ENCODE measurements around the gene CEP120. TPM values are rescaled to one million over a fixed set of nuclear protein-coding genes. Genes with fewer than 3 reads are reported as not detected.

The CEP120 gene
- total RNA-seq, 1 experiment from 2014 or later = 33.6 TPM

DNA sequence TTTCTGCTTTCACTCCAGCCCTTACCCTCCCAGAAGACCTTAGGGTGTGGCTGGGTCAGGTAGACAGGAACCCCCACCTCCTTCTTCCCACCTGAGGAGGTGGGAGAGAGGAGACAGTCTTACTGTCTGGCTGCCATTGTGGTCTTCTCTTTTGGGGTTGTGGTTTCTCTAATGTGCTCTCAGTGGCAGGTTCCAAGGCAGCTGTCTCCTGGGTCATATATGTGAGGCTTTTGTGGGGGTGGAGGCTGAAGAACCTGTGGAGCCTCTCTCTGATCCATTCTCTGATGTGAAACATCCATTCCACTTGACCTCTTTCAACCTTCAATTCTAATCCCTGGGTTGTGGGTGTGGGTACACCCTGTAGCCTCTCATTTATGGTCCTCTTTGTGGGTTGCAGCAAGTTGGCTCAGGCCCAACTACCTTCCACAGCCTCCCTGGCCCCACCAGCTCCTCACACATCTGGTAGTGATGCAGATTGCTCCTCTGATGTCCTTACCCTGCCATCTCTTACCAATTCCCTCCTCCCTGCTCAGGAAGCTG lies 118.4 kb downstream of the CEP120 start:
- DNase-seq (ENCODE audit: extremely low read depth, low read depth) = no peak

DNA sequence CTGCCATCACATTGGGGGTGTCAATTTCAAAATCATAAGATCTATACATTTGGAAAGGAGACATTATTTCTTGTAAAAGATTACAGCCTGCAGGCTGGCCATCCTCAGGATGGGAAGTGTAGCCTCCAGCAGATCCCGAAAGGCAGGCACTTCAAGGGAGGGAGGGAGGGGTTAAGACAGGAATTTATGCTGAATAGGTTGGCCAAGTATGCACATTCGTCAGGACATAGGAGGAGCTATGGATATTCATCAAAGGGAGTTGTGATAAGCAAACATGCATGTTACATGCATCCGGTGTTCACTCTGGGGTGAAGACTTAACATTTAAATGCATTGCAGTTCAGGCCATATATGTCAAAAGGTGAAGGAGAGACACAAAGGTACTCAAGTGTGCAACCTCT lies 119.4 kb downstream of the CEP120 start:
- DNase-seq (ENCODE audit: extremely low read depth, low read depth) = no peak

DNA sequence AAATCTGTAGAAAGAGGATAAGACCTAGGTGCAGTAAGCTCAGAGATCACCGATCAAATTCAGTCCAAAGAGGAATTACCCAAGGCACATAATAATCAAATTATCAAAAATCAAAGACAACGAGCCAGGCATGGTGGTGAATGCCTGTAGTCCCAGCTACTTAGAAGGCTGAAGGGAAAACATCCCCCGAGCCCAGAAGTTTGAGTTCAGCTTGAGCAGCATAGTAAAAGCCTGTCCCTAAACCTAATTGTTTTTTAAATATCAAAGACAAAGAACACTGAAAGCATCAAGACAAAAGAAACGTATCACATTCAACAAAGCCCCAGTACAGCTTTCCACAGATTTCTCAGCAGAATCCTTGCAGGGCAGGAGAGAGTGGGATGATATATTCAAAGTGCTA lies 122.9 kb downstream of the CEP120 start:
- DNase-seq (ENCODE audit: extremely low read depth, low read depth) = no peak

DNA sequence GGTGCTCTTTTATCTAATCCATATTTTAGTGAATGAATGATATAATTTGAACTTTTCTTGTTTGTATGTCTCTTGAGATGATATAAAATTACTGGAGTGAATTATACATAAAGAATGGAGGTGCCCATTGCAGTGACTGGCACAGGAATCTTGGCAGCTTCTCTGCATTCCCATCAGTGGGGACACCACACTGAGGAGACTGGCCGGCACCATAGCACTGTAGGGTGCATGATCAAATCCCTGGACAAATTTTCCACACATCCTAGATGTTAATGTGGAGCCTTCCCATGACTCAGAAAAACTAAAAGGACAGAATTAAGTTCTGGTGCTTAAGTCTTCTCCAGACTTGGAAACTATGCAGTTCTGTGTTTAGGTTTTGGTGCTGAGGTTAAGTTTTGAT lies 124.1 kb downstream of the CEP120 start:
- DNase-seq (ENCODE audit: extremely low read depth, low read depth) = no peak

DNA sequence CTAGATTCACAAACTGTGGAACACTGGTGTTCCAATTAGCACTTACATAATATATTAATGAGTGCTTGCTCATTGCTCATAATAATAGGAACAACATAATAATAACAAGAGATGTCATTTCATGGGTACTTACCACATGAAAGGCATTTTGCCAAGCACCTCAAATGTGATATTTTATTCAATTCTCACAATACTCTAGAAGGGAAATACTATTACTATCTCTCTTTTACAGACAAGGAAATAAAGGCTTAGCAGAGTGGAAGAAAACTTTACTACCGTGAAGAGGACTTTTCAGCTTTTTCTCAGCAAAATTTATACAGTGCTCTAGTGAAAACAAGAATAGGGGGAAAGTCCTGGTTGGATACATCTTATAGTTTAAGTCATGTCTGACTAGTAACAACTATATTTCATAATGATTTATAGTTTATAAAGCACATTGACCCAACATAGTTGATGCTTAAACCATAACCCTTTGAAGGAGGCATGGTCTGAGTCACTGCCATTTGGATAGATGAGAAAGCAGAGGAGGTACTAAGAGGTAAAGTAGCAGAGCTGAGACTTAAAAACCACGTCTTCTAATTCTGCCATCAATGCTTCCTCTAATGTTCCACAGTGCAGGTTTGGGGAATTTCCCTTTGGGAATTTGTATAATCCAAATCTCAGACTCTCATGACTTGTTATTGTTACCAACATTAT lies 124.7 kb downstream of the CEP120 start:
- no peak for DNase-seq (ENCODE audit: extremely low read depth, low read depth)

DNA sequence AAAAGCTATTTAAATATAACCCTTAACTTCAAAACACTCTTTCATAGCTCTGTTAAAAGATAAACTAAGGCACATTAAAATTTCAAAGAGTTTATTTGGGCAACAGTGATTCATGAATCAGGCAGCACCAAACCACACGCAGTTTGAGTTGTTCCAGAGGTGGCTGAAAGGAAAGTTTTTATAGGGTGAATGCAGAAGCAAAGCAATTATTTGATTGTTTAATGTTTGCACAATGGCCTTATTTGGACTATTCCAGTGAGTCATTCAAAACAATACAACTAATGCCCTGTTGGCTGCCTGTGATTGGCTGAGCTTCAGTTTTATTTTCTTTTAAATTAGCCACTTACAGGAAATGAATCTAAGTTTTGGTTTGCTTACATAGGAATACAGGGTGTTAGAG lies 125.3 kb downstream of the CEP120 start:
- no peak for DNase-seq (ENCODE audit: extremely low read depth, low read depth)

DNA sequence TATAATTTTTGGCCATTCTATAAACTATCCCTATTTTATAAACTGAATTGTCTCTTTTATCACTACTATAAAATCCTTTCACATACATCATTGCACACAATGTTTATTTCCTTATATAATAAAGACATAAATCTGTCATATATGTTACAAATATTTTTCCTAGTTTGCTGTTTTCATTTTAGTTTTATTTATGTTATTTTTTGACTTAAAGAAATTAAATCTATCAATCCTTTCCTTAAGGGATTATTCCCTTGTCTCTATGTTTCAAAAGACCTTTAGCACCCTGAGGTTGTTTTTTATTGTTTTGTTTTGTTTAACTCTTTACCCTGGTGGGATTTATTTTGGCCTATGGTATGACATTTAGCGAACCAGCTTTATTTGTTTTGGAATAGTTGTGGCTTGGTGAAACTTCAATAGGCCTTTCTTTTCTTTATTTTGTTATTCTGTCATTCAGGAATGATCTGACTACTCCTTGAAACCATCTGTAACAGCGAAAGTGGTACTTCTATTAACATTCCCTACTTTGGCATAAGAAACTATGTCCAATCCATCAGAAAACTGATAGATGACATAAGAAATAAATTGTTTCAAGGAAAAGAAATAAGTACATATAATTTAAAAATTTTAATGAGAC lies 125.9 kb downstream of the CEP120 start:
- no peak for DNase-seq (ENCODE audit: extremely low read depth, low read depth)

Other genes with a start within 250 kb of the CEP120 start
- 73.5 and 91.9 TPM in 2 replicates for gene CSNK1G3, start 88.8 kb upstream of the CEP120 start, total RNA-seq (2014; rRNA removed; shearing (Covaris generic))